T-helper 1 cell treated with Interleukin-12 subunit alpha and Interleukin-12 subunit beta and Interleukin-4 antibody, amounts not matched to agents 30 μg/mL and 1 μg/mL, for 36 hours (primary cell): ENCODE results near the gene PITX1.

Source experiments
- H3K27ac Mint-ChIP-seq: one replicate; pipeline ENCODE4 v1.8.0; 2021; ENCODE audit warnings: mild to moderate bottlenecking, mixed read lengths
- H3K27me3 Mint-ChIP-seq: one replicate; pipeline ENCODE4 v1.8.0; 2021; ENCODE audit warnings: low read depth, mixed read lengths
- H3K36me3 Mint-ChIP-seq: one replicate; pipeline ENCODE4 v1.8.0; 2021; ENCODE audit warnings: low read depth, mixed read lengths
- H3K4me1 Mint-ChIP-seq: one replicate; pipeline ENCODE4 v1.8.0; 2021; ENCODE audit warnings: low read depth, mixed read lengths
- H3K4me3 Mint-ChIP-seq: one replicate; pipeline ENCODE4 v1.8.0; 2021; ENCODE audit warnings: mild to moderate bottlenecking, moderate library complexity, mixed read lengths
- H3K9me3 Mint-ChIP-seq: one replicate; pipeline ENCODE4 v1.8.0; 2021; ENCODE audit warnings: mixed read lengths

PITX1 gene

GRCh38 chr5:135031813-135032694 lies 2.0 kb downstream of the PITX1 start:
- H3K4me3 Mint-ChIP-seq = peak overlapping the region; percentile 73
- peaks cover 80% of the 10 kb centered on the region for H3K27me3 Mint-ChIP-seq
- H3K9me3 Mint-ChIP-seq = no peaks in the 10 kb centered on the region
- peaks cover 31% of the 10 kb centered on the region for H3K4me1 Mint-ChIP-seq
- H3K27ac Mint-ChIP-seq = peak overlapping the region; percentile 7
- peaks cover 16% of the 10 kb centered on the region for H3K36me3 Mint-ChIP-seq

- H3K9me3 Mint-ChIP-seq = no peaks in the 10 kb centered on the region
- H3K4me3 Mint-ChIP-seq = peak overlapping the region; percentile 34
- peaks cover 31% of the 10 kb centered on the region for H3K4me1 Mint-ChIP-seq
- peaks cover 16% of the 10 kb centered on the region for H3K36me3 Mint-ChIP-seq
- H3K27ac Mint-ChIP-seq = no peak overlapping the region
- peaks cover 80% of the 10 kb centered on the region for H3K27me3 Mint-ChIP-seq
Measured at GRCh38 chr5:135030956-135031812, 2.8 kb downstream of the PITX1 start.

GRCh38 chr5:135030123-135030955 lies 3.7 kb downstream of the PITX1 start:
- Mint-ChIP-seq H3K27ac (no peak overlapping the region), H3K36me3 (peaks cover 16% of the 10 kb centered on the region), H3K27me3 (peaks cover 83% of the 10 kb centered on the region), H3K4me1 (peaks cover 31% of the 10 kb centered on the region), H3K4me3 (peak overlapping the region; percentile 34), H3K9me3 (no peaks in the 10 kb centered on the region)

- Mint-ChIP-seq H3K36me3 (peaks cover 16% of the 10 kb centered on the region), H3K9me3 (no peaks in the 10 kb centered on the region), H3K27me3 (peaks cover 78% of the 10 kb centered on the region), H3K4me1 (peaks cover 28% of the 10 kb centered on the region), H3K4me3 (peak overlapping the region; percentile 27), H3K27ac (peak overlapping the region; percentile 60)
Measured at GRCh38 chr5:135029477-135030122, 4.4 kb downstream of the PITX1 start.

GRCh38 chr5:135028791-135029476 lies 5.1 kb downstream of the PITX1 start:
- H3K9me3 Mint-ChIP-seq = no peaks in the 10 kb centered on the region
- peaks cover 16% of the 10 kb centered on the region for H3K36me3 Mint-ChIP-seq
- peaks cover 73% of the 10 kb centered on the region for H3K27me3 Mint-ChIP-seq
- peak overlapping the region; percentile 69 for H3K27ac Mint-ChIP-seq
- H3K4me3 Mint-ChIP-seq = no peak overlapping the region
- H3K4me1 Mint-ChIP-seq = peaks cover 26% of the 10 kb centered on the region

- no peak overlapping the region for H3K4me3 Mint-ChIP-seq
- peaks cover 22% of the 10 kb centered on the region for H3K4me1 Mint-ChIP-seq
- H3K27ac Mint-ChIP-seq = peak overlapping the region; percentile 67
- no peaks in the 10 kb centered on the region for H3K9me3 Mint-ChIP-seq
- H3K36me3 Mint-ChIP-seq = peaks cover 14% of the 10 kb centered on the region
- peaks cover 72% of the 10 kb centered on the region for H3K27me3 Mint-ChIP-seq
Measured at GRCh38 chr5:135027697-135028615, 6.1 kb downstream of the PITX1 start.

- Mint-ChIP-seq H3K4me1 (peaks cover 20% of the 10 kb centered on the region), H3K27ac (peak overlapping the region; percentile 67)
Measured at GRCh38 chr5:135027266-135027696, 6.7 kb downstream of the PITX1 start.

GRCh38 chr5:135026645-135027265 lies 7.3 kb downstream of the PITX1 start:
- Mint-ChIP-seq H3K27me3 (peaks cover 62% of the 10 kb centered on the region), H3K36me3 (peaks cover 8% of the 10 kb centered on the region), H3K4me1 (peaks cover 14% of the 10 kb centered on the region), H3K27ac (peak overlapping the region; percentile 27), H3K9me3 (no peaks in the 10 kb centered on the region), H3K4me3 (no peak overlapping the region)

More at GRCh38 chr5:135027266-135027696, 6.7 kb downstream of the PITX1 start:
- Mint-ChIP-seq H3K27me3 (peaks cover 65% of the 10 kb centered on the region), H3K4me3 (no peak overlapping the region), H3K9me3 (no peaks in the 10 kb centered on the region), H3K36me3 (peaks cover 11% of the 10 kb centered on the region)

- no peak overlapping the region for H3K4me3 Mint-ChIP-seq
- H3K9me3 Mint-ChIP-seq = no peaks in the 10 kb centered on the region
- no peak overlapping the region for H3K27ac Mint-ChIP-seq
- peaks cover 8% of the 10 kb centered on the region for H3K36me3 Mint-ChIP-seq
- H3K4me1 Mint-ChIP-seq = peaks cover 12% of the 10 kb centered on the region
- H3K27me3 Mint-ChIP-seq = peaks cover 58% of the 10 kb centered on the region
Measured at GRCh38 chr5:135025730-135026644, 8.0 kb downstream of the PITX1 start.

- H3K27me3 Mint-ChIP-seq = peaks cover 54% of the 10 kb centered on the region
- H3K9me3 Mint-ChIP-seq = no peaks in the 10 kb centered on the region
- H3K4me3 Mint-ChIP-seq = no peak overlapping the region
- H3K36me3 Mint-ChIP-seq = peaks cover 8% of the 10 kb centered on the region
- no peak overlapping the region for H3K27ac Mint-ChIP-seq
- peaks cover 5% of the 10 kb centered on the region for H3K4me1 Mint-ChIP-seq
Measured at GRCh38 chr5:135024956-135025729, 8.9 kb downstream of the PITX1 start.
